ENCODE measurements around the gene TRABD.

Gene TRABD

DNA sequence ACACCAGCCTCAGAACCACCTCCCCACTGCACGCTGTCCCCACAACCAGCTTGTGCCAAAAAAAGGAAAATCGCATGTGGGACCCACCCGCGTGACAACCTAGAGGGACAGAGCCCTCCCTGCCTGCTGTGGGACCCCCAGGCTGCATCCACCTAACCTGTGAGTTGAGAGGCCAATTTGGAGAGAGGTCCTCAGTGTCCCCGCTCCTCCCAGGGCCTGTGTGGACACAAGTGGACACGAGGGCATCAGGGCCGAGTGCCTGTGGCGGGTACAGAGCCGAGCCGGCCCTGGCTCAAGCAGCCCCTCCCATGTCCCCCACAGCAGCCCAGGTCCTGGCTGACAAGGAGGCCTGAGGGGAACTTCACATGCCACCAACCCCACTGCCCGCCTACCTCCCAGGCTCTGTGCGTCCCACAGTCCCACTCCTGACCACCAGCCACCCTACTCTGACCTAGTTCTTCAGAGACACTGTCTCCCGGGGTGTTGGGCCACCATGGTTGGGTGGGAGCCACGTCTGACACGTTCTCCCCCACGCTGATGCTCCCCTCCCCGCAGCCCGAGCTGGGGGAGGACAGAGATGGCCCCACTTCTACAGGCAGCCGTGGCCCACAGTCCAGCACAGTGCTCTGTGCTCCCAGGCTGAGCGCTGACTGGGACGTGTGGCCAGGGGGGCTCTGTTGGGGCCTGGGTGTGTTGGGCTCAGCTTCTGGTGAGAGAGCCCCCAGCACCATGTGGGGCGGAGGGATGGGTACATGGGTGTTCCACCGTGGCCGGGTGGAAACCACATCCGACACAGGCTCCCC lies 34.3 kb downstream of the TRABD start:
- no peak for DNase-seq (ENCODE audit: low spot score)

DNA sequence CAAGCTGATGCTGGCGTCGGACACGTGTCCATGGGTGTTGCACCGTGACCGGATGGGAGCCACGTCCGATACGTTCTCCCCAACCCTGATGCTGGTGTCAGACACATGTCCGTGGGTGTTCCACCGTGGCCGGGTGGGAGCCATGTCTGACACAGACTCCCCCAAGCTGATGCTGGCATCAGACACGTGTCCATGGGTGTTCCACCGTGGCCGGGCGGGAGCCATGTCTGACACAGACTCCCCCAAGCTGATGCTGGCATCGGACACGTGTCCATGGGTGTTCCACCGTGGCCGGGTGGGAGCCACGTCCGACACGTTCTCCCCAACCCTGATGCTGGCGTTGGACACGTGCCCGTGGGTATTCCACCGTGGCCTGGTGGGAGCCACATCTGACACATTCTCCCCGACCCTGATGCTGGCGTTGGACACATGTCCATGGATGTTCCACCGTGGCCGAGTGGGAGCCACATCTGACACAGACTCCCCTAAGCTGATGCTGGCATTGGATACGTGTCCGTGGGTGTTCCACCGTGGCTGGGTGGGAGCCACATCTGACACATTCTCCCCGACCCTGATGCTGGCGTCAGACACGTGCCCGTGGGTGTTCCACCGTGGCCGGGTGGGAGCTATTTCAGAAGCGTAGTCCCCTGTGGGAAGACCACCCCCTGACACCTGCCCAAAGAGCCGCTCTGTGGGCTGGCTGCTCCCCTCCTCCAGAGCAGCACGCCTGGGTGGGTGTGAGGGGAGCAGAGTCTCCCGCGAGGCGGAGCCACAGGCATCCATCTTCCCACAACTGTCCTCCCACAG lies 35.1 kb downstream of the TRABD start:
- no peak for DNase-seq (ENCODE audit: low spot score)

DNA sequence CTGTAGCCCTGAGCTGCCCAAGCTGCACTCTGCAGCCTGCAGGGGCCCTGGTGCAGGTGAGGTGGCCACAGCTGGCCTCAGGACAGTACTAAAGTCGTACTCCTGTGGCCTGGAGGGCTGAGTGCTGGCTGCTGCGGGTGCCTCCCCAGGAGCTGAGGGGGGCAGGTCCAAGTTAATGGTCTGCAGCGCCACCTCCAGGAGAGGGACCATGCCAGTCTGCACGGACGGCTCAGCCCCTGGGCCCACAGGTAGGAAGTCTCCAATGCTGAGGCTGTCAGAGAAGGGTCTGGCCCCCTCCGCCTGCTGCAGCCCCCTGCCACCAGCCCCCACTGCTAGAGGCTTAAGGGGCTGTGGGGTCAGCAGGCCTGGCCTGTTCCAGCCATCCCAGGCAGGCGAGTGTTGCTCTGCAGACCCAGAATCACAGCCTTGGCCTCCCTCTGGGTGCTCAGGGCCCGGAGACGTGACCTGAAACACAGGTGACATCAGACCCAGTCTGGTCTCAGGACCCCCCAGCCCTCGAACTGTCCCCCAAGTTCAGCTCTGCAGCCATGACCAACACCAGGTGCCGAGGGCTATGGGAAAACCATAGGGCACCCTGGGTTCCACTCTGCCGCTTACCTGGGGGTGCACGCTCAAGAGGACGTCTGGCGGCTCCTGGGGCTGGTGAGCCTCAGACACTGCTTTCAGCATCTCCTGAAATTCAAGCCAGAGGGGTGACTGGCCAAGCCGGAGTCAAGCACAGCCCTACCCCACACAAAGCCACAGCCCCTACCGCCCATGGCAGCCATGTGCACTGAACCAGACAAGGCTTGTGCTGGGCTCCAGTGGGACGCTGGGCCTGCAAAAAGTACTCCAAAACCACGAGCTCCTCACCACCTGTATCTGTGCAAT lies 35.9 kb downstream of the TRABD start:
- no peak for DNase-seq (ENCODE audit: low spot score)

- DNase-seq (ENCODE audit: low spot score), result no peak
Observed at GRCh38 chr22:50222508-50222907, 36.8 kb downstream of the TRABD start.

GRCh38 chr22:50224071-50224470 lies 38.4 kb downstream of the TRABD start:
- DNase-seq (ENCODE audit: low spot score), result no peak

- no peak for DNase-seq (ENCODE audit: low spot score)
Observed at GRCh38 chr22:50225200-50225969, 39.7 kb downstream of the TRABD start.

GRCh38 chr22:50226063-50226874 lies 40.6 kb downstream of the TRABD start:
- no peak for DNase-seq (ENCODE audit: low spot score)

- DNase-seq (ENCODE audit: low spot score), result no peak
Observed at GRCh38 chr22:50226875-50227165, 41.1 kb downstream of the TRABD start.

DNA sequence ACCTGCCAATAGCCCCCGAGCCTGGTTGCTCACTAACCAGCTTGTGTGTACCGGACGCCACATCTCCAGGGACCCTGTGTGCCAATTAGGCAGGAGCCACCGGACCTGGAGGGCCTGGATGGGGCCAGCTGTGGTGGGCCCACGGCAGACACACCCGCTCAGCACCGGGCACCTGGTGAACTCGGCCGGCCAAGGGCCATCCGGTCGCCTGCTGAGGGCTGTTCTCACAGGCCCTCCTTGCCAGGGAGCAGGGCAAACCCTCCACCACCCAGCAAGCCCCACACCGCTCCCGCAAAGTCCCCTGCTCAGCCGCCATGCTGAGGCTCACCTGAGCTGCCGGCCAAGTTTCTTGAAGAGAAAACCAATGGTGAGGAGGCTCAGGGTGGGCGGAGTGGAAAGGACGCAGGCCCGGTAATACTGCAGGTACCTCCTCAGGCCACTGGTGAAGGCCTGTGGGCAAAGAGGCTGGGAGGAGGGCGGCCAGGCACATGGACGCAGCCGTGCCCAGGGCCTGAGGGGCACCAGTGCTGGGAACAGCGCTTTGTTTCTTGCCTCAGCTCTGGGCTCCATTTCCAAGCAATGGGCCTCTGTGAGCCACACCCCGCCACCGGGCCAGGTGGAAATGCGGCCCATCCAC lies 42.0 kb downstream of the TRABD start:
- no peak for DNase-seq (ENCODE audit: low spot score)

GRCh38 chr22:50228366-50228765 lies 42.7 kb downstream of the TRABD start:
- no peak for DNase-seq (ENCODE audit: low spot score)

- DNase-seq (ENCODE audit: low spot score), result no peak
Observed at GRCh38 chr22:50229370-50229769, 43.7 kb downstream of the TRABD start.

- no peak for DNase-seq (ENCODE audit: low spot score)
Observed at GRCh38 chr22:50232481-50233151, 46.9 kb downstream of the TRABD start.

DNA sequence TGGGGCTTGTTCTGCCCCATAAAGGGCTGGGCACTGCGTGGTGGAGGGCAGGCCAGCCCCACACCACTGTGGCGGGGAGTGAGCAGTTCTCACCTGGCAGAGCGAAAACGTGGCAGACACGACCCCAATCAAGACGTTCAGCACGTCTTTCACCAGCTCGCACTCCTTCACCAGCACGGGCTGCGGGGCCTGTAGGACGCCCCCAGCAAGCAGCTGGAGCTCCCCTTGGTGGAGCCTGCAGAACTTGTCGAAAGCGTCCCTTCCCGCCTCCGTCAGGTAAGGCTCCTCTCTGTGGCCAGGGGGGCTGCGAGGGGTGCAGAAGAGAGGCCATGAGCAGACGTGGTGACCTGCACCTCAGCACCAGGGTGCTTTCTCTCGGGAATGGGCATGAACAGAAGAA lies 47.5 kb downstream of the TRABD start:
- no peak for DNase-seq (ENCODE audit: low spot score)

GRCh38 chr22:50236731-50237409 lies 51.2 kb downstream of the TRABD start:
- DNase-seq (ENCODE audit: low spot score), result no peak

DNA sequence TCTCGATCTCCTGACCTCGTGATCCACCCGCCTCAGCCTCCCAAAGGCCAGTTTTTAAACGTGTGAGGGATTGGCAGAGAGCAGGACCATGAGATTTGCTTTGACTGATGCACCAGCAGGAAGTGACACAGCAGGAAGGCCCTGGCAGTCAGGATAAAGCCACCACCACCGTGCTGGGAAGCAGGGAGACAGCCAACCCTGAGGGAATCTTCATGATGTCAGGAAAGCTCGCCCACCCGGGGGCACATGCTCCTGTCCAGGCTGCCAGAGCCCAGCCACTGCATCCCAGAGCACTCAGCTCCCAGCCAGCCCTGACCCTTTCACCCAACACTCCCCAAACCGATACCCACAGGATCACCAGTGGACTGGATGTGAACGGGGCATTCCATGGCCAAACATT lies 53.0 kb downstream of the TRABD start:
- DNase-seq (ENCODE audit: low spot score), result no peak

GRCh38 chr22:50242406-50242949 lies 56.8 kb downstream of the TRABD start:
- no peak for DNase-seq (ENCODE audit: low spot score)

DNA sequence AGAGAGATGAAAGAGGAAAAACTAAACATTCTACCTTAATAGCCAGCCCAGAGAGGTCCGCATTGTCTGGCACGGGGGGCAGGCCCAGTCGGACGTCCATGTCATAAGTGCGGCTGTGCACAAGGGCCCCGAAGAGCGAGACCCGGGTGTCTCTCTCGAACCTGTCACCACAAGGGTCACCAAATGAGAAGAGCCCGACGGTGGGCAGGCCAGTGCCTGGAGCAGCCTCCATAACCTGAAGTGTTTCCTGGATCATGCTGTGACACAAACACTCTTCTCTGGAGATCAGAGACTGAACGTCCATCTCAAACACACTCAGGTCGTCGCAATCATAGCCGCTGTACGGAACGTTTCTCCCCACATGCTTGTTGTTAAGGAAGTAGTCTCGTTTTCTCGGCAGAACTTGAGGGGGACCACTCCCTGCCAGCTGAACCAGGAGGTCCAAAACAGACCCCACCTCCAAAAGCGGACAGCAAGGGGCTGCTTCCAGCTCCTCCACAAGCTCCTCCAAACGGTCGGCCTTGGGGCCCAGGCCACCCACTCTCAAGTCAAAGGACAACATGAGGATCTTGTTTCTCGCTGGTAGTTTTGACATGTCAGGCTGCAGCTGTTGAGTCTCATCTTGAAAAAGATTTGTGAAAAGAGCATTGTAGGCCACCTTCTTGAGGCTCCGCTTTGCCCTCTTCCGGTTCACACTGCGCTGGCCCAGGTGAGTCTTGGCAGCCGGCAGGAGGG lies 58.1 kb downstream of the TRABD start:
- no peak for DNase-seq (ENCODE audit: low spot score)

Data from CD4-positive, alpha-beta T cell treated with Interleukin-6 at 100 ng/mL for 8 hours (primary cell).